Lung (tissue), 12 donors: ENCODE measurements around the gene RHBDD3. TPM values are rescaled to one million over a fixed set of nuclear protein-coding genes. Genes with fewer than 3 reads are reported as not detected.

Experiments used
- ATAC-seq: fragments of 200-7000 bp; cut with Tn5 transposase; one replicate; pipeline ENCODE4 v1.9.1; 2020; ENCODE audit warnings: moderate number of reproducible peaks; ENCODE audit not compliant: insufficient read depth, low FRiP score
- DNase-seq, 3 donors: peaks; one replicate each; pipeline ENCODE4 v3.0.0-alpha.2; 2013 to 2017
- H3K27ac ChIP-seq, 2 donors: one replicate each; pipeline ENCODE4 v1.5.1; 2013; ENCODE audit warnings: mild to moderate bottlenecking in 2 of 2, moderate library complexity in 2 of 2, control low read depth in 1 of 2, inconsistent platforms in 1 of 2, low read depth in 1 of 2, low read length in 1 of 2
- H3K27me3 ChIP-seq, 3 donors: one replicate each; pipeline ENCODE4 v1.5.1; 2013; ENCODE audit warnings: low read length in 2 of 3; ENCODE audit not compliant: control insufficient read depth in 3 of 3, insufficient read depth in 3 of 3
- H3K36me3 ChIP-seq, 4 donors: one replicate each; pipeline ENCODE4 v1.5.1; 2013; ENCODE audit warnings: low read length in 4 of 4, mild to moderate bottlenecking in 1 of 4, moderate library complexity in 1 of 4; ENCODE audit not compliant: control insufficient read depth in 4 of 4, insufficient read depth in 4 of 4
- H3K4me1 ChIP-seq, 5 donors: one replicate each; pipeline ENCODE4 v1.5.1; 2013; ENCODE audit warnings: low read length in 5 of 5, mild to moderate bottlenecking in 2 of 5, moderate library complexity in 1 of 5; ENCODE audit not compliant: control insufficient read depth in 5 of 5, insufficient read depth in 5 of 5
- H3K4me3 ChIP-seq: one replicate; pipeline ENCODE4 v1.5.1; 2013; ENCODE audit warnings: mild to moderate bottlenecking, control low read depth, moderate library complexity
- H3K9ac ChIP-seq, 2 donors: one replicate each; pipeline ENCODE4 v1.5.1; 2013; ENCODE audit warnings: low read length in 2 of 2, control low read depth in 1 of 2; ENCODE audit not compliant: insufficient read depth in 1 of 2
- H3K9me3 ChIP-seq, 4 donors: one replicate each; pipeline ENCODE4 v1.5.1; 2013; ENCODE audit warnings: low read length in 3 of 4, mild to moderate bottlenecking in 1 of 4, moderate library complexity in 1 of 4; ENCODE audit not compliant: control insufficient read depth in 4 of 4, insufficient read depth in 3 of 4
- CTCF ChIP-seq: IDR thresholded peaks from 2 replicates; pipeline ENCODE4 v1.5.1; 2012; ENCODE audit warnings: mild to moderate bottlenecking; ENCODE audit errors: control extremely low read depth, extremely low read depth
- WGBS, 2 donors: extraction: QIAGEN DNeasy Blood & Tissue Kit; methylation state at CpG; one replicate each; pipeline ENCODE4 v1.1.7; 2013; 5-methylcytosine and 5-hydroxymethylcytosine counted together
- polyA plus RNA-seq, 2 donors: library from polyadenylated mRNA; stranded (reverse); fragments of 200-250 nt; gene quantifications; one replicate each; pipeline ENCODE4 v1.2.1, GENCODE V29; 2013
- total RNA-seq, 2 donors: library from RNA; depleted of rRNA in 1 of 2; stranded (reverse); fragments of >200 nt in 1 of 2; gene quantifications; one replicate each; pipeline ENCODE4 v1.2.1, GENCODE V29; 2014 to 2021
- donor health status: control.
- donor health status: control.
- donor health status: Bipolar disorder and iron deficiency.
- donor health status: healthy.
- donor health status: DM: yes; HTN: yes; CAD: no.

RHBDD3 gene
- total and polyA plus RNA-seq, 4 donors = 14.2 to 38.2 (median 32.8) TPM

- Histone ChIP-seq H3K27ac (peak overlapping the region in 1 of 2 donors; percentile 8), H3K9ac (no peak overlapping the region), H3K36me3 (peaks cover 0 to 11% (median 4%) of the 10 kb centered on the region in 4 donors), H3K4me1 (peaks cover 0 to 16% (median 7%) of the 10 kb centered on the region in 5 donors), H3K27me3 (no peaks in the 10 kb centered on the region), H3K9me3 (no peaks in the 10 kb centered on the region), H3K4me3 (no peak overlapping the region)
- 79 to 88% methylated on average over 14 of the region's 14 CpGs for WGBS, 2 donors
- no peak for TF ChIP-seq CTCF
- ATAC-seq (no peak), DNase-seq (no peak)
Measured at GRCh38 chr22:29216011-29216872, 51.5 kb downstream of the RHBDD3 start.

GRCh38 chr22:29215012-29215860 is 52.5 kb downstream of the RHBDD3 start:
- Histone ChIP-seq H3K4me1 (peaks cover 0 to 16% (median 5%) of the 10 kb centered on the region in 5 donors), H3K27ac (no peak overlapping the region), H3K9ac (no peak overlapping the region), H3K36me3 (peaks cover 0 to 11% (median 4%) of the 10 kb centered on the region in 4 donors), H3K4me3 (no peak overlapping the region), H3K9me3 (no peaks in the 10 kb centered on the region), H3K27me3 (no peaks in the 10 kb centered on the region)
- 94% methylated on average over 14 of the region's 14 CpGs for WGBS, 2 donors
- DNase-seq (no peak), ATAC-seq (no peak)
- no peak for TF ChIP-seq CTCF

- Histone ChIP-seq H3K4me1 (peaks cover 0 to 10% (median 3%) of the 10 kb centered on the region in 5 donors), H3K9ac (no peak overlapping the region), H3K36me3 (peaks cover 0 to 11% (median 5%) of the 10 kb centered on the region in 4 donors), H3K4me3 (no peak overlapping the region), H3K27ac (no peak overlapping the region), H3K9me3 (no peaks in the 10 kb centered on the region), H3K27me3 (no peaks in the 10 kb centered on the region)
- 95 to 97% methylated on average over 6 of the region's 6 CpGs for WGBS, 2 donors
- no peak for TF ChIP-seq CTCF
- no peak for DNase-seq
- no peak for ATAC-seq
Measured at GRCh38 chr22:29214232-29214631, 53.5 kb downstream of the RHBDD3 start.
